Measurements from ENCODE around the gene ADK. TPM values are rescaled to one million over a fixed set of nuclear protein-coding genes. Genes with fewer than 3 reads are reported as not detected.

ADK gene
- 54.7 and 59.6 TPM in 2 replicates for total RNA-seq

DNA sequence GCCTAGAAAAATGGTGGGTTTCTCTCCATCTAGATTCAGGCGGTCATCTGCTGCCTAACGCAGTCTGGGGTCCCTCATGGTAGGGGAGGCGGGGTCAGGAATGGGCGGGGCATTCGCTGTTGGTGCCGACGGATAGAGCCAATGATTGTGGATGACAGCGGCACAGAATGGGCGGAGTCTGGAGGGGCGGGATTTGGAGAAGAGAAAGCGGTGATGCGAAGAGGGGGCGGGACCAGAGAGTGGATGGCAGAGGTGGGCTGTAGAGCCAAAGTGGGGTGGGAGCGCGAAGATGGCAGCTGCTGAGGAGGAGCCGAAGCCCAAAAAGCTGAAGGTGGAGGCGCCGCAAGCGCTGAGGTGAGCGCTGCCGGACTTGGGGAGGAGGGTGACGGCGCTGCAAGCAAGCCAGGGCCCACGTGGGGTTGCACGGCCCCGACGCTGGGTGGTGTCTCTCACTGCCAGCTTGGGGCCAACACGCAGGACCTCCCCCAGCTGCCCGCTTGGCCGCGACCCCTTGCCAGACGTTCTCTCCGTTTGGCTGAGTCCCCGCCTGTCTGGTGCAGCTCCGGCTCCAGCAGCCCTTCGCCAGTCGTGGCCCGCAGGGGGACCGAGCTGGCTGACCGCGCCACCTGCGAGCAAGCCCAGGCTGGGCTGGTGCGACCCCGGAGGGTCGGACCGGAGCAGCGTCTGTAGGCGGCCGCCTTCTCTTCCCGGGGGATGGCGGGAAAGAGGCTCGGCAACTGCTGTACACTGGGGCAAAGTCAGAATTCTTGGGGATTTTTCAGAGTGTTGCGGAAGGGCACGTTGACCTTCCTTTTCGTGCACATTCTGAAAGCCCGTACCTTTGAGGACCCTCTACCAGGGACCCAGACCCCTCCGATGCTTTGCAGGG, at the start of gene ADK:
Gene ADK (plus strand): TSS at position 232 of the 889 bp plus-strand sequence. CDS start 58 bp downstream, at position 290.

DNA sequence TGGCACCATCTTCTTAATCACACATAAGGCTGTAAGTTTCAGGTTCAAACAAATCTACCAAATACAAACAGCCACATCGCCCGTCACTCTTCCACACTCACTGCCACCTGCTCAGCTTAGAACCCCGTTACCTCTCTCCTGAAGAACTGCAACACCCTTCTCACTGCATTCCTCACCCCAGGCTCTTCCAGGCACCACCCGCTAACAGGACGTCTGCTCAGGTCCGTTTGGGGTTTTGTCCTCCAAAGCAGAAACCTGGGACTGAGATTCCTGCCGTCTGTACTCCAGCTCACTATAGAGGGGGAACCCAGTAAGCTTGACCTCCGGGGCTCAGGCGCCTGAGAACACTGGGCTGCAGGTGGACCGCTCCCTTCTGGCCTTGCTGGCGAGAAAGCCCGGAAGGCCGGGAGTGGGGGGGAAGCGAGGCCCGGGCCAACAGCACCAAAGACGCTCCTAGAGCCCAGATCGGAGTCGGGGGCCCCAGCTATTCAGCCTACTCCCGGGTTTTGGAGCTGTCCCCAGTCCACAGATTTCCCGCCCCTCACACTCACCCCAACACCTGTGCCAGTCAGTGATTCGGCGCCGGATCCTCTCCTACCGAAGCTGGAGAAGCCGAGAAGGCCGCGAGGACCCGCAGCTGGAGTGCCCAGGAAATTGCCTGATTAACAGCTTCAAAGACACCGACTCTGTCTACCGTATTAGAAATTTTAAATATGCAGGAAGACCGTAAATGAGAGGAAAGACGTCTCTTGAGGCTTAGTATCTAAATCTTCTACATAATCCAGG, 624 bp upstream of the ADK start, which contains the start of gene AP3M1:
Gene AP3M1 (minus strand): TSS at position 625 of the 786 bp plus-strand sequence. CDS start 12,449 bp downstream, outside the sequence.

Other genes starting within 250 kb of the ADK start
- gene PLAU, start 240.1 kb upstream of the ADK start, total RNA-seq, result 90.2 and 759 TPM in 2 replicates
- 76.6 and 157 TPM in 2 replicates for gene VCL, start 153.1 kb upstream of the ADK start, total RNA-seq
- 25.6 and 44.1 TPM in 2 replicates for gene AP3M1, start 393 bp upstream of the ADK start, total RNA-seq